Fibroblast of the conjunctiva (primary cell): ENCODE data around the gene ATP1B1.

Experiments used
- DNase-seq: peaks from one replicate; pipeline ENCODE4 v3.0.0-alpha.2; 2010; ENCODE audit warnings: low read depth

ATP1B1 gene

DNA sequence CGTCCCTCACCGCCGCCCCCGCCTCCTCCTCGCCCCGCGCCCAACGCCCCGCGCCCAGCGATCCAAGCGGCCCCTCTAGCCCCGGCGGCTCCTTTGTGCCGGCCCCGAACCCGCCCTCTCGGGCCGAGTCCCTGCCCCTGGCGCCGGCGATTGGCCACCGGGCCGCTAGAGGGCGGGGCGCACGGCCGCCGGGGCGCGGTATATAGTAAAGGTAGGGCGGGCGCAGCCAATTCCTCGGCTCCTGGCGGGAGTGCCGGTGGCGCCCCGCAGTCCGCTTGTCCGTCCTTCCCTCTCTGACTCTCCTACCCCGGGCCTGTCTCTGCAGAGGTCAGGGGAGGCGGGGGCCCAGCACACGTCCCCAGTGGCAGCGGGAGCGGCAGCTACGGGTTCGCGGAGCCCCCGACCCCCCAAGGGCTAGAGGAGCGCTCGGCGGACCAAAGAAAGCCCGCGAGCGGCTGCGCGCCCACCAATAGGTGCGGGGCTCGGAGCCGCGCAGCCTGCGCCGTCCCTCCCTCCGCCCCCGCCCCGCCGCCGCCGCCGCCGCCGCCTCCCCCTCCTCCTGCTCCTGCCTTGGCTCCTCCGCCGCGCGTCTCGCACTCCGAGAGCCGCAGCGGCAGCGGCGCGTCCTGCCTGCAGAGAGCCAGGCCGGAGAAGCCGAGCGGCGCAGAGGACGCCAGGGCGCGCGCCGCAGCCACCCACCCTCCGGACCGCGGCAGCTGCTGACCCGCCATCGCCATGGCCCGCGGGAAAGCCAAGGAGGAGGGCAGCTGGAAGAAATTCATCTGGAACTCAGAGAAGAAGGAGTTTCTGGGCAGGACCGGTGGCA, at the start of gene ATP1B1:
ATP1B1 (plus strand) TSS at position 596 of the 826 bp plus-strand sequence; CDS start at position 736, 140 bp downstream.
- DNase-seq: no peak

DNA sequence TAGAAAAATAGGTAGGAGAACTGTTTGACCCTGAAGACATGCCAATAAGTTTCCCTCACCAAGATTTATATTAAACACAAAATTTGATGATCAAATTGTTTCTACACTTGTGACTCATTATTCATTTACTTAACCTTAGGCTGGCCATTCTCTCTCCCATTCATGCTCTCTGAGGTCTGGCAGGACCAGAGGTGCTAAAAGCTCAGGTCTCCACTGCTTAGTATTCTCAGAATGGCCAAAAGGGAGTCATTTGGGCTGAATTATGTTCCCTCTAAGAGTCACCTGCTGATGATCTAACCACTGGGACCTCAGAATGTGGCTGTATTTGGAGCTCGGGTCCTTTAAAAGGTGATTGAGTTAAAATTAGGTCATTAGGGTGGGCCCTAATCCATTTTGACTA, 47.1 kb upstream of the ATP1B1 start:
- DNase-seq: no peak

DNA sequence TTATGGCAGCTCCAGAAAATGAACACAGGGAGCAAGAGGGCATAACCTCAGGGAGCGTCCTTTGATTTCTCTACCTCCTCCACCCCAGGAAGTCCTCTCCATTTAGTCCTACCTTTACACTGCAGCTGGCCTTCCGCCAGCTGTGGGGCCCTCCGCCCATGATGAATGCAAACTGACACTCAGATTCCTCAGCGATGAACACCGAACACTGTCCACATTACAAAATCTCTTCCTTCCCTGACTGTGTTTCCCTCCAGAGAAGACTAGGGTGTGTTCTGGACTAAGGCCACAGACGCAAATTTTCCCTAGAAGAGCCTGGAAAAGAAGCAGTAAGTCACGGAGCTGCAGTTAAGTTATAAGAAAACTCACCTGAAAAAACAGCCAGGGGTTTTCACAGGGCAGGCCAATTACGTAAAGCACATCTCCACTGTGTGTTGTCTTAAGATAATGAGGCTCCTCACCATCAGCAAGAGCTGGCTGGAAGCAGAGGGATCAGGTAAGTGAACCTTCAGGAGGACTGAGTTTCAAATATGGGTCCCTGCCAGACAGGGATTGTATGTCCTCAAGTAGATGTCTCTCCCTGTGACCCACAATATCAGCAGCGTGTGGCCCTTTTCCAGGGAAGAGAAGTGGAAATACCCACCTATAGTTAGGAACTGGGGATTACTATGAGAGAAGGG, 46.3 kb upstream of the ATP1B1 start:
- no peak for DNase-seq

DNA sequence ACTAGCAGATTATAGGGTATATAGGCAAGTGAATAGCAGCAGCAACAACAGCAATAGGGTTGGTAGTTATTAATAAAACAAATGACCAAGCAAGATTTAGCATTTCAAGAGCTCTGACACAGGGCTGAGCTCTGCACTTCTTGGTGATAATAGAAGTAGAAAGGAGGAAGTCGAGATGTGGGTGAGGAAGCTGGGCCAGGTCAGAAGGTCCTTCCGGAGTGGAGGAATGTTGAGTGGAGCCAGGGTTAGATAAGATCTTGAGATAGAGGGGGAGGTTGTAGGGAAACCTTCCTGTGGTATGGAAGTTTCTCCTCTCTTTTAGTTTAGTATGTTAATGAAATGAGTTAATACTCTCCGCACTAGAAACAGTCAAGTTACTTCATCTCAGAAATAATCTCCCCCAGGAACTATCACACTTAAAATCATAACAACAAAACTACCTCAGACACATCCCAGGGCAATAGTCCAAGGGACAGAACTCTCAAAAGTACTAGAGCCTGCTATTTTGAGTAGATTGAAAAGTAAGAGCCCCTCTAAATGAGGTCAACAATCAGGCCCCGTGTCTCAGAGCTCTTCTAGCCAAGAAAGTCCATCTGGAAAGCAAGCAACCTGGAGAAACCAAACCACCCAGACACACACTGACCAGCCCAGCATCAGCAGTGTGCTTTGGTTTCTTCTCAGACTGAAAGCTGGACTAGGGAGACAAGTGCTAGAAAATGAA, 45.4 kb upstream of the ATP1B1 start:
- DNase-seq: no peak

DNA sequence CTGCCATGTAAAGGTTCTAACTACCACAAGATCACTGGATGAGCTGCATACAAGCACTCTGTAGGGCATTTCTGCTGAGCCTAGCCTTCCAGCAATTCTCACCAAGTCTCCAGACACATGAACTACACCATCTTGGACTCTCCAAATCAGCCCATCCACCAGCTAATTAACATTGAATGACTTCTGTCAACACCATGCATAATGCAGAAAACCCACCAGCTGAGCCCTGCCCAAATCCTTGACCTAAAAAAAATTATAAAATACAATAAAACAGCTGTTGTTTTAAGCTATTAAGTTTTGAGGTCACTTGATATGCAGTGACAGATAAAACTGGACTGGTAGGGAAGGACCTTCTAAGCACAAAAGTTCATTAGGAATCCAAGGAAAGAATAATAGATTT, 44.3 kb upstream of the ATP1B1 start:
- no peak for DNase-seq

DNA sequence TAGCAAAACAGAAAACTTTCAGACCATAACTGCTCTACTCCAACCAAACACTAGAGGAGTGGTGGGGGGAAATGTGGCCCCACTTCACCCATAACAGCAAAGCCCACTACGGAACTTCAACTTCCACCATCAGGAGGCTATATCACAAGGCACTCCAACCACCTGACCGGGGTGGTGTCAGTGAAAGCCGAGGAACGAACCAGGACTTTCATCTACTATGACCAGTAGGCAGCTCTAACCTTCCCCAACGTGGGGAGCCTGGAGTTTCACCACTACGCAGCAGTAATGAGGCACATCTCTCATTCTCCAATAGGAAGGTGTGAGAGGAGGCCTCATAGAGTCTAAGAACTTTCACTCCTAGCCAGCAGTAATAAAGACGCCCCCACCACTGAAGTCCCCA, 42.4 kb upstream of the ATP1B1 start:
- no peak for DNase-seq

DNA sequence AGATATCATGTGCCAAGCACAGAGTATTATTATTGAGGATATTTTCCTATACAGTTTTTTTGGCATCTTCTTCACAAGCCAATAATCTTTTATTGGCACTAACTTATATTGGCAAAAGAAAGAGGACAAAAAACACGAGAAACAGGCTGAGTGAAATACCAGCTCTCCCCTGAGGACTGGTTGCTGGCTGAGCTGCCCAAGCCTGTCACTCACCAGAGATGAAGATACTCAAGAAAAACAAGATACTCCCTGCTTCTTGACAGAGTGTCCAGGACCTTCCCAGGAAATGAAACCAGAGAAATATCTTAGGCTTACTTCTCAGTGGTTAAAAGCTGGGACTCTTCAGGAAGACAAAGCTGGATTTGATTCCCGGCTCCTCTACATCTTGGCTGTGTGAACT, 35.9 kb upstream of the ATP1B1 start:
- DNase-seq: peak; percentile 16

DNA sequence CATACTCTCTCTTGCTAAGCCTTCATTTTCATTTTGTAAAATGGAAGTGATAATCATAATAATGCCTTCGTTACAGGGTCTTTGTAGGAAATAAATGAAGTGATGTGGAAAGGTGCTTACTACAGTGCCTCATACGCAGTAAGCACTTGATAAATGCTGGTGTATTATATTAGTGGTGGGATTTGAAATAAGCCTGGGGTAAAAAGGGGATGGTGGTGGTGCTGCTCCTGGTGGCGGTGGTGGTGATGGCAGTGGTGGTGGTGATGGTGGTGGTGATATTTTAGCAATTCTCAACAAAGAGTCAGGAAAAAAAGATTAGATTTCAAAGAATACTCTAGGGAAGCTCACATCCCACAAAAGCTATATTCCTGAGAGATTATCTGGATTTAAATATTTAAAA, 35.5 kb upstream of the ATP1B1 start:
- DNase-seq: no peak

DNA sequence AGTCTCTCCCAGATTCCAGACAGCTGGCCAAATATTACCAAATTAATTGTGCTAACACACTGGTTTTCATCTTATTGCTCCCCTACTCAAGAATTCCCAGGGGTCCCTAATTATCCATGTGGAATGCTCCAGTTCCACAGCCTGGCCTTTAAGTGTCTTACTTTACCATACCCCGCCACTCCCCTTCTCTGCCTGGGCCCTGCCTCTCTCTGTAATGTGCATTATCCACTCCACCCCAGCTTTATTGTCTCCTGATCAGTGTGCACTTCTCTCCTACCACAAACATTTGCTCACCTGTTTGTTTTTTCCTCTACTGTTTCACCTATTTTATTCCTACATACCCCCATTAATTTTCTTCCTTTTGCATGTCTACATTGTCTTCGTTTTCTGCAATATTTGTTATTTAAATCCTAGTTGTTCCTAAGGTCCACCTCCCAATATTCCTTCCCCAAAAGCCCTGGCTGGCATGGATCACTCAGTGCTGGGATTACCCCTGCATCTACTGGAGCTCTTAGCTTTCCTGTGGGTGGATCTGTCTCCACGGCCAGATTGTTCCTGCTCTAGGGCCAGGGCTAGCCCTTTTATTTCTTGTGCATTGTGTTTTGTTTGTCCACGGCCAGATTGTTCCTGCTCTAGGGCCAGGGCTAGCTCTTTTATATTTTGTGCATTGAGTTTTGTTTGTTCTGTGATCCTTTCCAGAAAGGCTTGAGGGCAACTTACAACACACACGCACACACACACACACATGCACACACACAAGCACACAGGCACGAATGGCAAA, 33.4 kb upstream of the ATP1B1 start:
- no peak for DNase-seq

DNA sequence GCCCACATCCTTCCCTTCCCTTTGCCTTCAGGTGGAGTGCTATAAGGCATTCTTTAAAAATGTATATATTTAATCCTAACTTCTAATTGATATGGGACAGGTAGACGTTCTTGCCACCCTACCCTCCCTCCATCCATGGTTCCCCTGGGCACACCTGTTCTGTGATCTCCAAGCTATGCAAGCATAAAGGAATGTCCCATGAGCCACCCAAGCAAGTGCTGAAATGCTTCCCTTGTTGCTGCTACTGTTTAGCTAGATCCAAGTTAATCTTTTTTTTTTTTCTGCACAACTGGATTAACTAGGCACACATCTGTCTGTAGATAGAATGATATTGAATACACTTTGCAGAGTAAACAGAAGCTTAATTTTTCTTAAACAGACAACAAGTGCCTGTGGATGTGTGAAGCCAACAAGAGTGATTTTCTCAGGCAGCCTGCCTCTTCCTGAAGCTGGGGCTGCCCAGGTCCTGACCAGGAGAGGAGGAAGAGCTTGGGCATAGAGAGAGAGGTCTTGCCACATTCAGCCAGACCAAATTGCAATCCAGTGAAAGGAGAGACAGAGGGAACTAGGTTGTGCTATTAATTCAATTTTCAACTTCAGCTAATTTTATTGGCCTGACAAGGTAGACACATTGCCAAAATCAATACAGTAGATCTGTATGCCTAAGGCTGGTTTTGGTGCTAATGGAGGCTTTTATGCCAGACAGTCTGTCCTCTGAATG, 28.2 kb upstream of the ATP1B1 start:
- DNase-seq: no peak

DNA sequence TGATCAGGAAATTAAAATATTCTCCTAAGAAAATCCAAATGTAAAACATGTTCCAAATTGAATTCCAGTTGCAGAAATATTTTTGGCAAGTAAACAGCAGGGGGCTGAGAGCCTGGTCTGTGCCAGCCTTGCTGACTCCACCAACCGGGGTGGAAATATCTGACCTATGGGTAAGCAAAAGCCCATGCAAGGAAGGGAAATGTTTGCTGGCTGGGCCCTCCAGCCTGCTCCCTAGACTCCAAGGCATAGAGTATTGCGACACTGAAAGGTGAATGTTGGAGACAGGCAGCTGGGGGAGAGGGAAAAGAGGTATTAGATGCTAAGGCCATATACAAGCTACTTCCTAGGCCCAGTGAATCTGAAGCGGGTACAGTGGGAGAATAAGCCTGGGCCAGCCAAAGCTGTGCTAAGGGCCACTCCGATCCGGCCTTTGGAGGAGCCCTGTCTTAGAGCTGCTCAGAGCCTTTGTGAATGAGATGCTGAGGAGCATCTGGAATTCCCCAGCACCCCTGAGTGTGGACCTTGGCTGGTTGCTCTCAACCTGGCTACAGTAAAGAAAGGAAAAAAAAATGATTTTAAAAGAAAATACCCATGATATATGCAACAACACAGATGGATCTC, 24.9 kb upstream of the ATP1B1 start:
- no peak for DNase-seq

DNA sequence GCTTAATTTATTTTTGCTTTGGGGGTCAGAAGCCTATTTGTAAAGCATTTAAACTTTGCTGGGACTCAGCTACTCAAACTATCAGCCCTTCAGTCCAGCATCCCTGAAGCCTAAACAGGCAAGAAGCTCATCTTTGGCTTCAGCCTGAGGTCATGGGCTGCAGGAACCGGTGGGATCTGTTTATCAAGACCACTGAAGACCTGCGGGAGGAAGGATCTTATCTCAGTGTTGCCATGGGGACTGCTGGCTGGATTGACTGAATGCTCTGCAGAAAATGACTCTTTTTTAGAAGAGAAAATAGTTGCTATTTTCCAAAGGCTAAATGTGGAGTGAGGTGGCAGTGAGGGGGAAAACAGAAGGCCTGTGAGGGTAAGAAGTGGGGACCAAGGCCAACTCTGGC, 20.6 kb upstream of the ATP1B1 start:
- no peak for DNase-seq

DNA sequence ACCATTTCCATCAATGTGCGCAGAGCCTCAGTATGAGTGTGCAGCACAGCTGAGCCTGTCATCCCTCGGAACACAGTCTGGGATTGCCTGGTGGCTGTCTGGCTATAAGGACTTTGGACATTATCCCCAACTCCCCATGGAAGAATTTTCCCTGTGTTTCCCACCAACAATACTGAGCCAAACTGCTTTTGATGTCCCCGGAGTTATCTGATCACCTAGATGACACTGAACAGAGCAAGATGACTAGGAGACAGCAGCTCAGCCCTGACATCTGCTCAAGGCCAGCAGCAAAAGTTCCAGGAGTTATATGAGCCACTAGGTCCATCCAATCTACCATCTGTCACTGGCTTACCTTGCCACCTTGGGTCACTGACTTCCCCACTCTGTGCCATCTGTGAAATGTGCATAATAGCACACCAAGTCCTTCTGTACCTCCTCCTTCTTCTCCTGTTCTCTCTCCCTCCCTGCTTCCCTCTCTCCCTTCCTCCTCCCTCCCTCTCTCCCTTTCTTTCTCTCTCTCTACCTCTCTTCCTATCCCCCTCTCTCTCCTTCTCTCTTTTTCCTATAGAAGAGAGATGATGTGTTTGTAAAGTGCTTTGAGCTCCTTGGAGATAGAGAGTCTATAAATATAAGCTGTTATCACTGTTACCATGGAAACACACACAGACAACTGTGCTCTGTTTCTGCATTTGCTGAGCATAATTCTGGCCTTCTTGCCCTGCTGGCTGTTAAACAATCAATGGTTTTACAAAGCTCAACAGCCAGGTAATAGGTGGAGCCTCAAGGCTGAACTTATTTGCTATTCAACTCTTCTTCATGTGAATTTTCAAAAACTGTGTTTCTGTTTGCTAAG, 19.7 kb upstream of the ATP1B1 start:
- DNase-seq: no peak

DNA sequence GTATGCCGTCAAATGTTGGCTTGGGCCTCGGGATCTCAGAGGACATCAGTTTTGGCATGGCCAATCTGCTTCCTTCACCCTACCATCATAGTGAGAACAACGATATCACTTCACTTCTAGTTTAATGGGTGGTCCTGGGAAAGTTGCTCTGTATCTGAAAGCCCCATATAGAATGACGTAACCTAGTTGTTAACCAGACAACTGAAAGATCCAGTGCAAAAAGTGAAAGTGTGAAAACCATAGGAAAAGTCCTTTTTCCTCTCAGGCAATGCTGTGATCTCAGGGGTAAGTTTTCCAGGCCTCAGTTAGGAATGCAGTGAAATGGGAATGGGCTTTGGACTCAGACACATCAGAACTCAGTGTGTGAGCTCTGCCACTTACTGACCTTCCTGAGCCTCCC, 18.6 kb upstream of the ATP1B1 start:
- DNase-seq: no peak

DNA sequence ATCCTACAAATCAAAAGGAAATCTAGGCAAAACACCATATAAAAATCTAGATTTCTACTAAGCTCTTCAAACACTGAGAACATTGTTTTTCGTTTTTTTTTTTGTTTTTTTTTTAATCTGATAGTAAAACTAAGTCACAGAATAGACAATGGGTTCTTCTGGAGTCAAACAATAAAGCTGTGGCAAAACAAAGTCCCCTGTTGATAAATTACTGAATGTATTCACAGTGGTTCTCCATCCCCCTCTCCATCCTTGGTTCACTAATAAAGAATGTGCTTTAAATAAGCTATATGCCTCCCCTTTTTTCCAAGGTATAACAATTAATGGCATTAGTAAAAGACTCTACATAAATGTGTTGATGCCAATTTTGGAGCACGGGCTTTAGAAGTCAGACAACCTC, 16.7 kb upstream of the ATP1B1 start:
- no peak for DNase-seq

DNA sequence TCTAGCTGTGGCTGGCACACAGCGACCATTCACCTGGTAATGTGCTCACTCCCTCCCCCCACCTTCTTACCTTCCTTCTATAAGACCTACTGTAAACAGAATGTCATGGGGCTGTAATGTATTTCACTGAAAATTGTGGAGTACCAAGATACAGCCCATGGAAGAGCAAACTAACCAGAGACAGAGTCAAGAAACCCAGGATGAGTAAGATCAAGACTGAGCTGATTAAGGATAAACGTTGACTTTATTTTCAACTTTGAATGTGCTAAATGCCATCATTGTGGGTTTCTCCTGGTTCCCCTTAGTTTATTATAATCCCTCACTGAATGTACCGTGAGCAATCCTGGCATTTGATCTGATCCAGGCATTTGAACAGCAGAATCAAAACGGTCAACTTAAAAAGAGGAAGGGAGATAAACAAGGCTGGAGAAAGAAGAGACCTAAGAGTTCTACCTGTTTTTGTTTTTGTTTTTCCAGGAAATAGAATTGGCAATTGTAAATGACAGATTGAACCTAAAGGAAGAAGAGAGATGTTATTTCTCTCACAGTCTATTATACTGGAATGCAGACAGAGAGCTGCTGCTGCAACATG, 16.1 kb upstream of the ATP1B1 start:
- no peak for DNase-seq

DNA sequence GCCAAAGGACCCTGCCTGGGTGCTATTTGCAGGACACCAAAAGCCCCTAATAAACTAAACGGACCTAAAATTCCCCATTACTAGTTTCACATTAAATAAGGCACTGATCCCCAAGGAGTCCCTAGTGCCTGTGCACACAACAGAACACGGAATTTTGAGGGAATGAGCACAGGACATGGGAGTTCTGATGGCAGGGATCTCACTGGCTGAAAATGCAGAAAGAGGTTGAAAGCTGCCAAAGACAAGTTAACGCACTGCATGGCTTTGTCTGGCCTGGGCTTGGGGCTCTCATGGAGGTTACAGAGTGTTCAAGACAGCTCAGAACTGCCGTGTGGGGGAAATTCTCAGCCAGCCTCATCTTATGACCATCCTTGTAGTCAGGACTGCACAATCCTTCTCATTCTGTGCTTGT, 15.6 kb upstream of the ATP1B1 start:
- no peak for DNase-seq

DNA sequence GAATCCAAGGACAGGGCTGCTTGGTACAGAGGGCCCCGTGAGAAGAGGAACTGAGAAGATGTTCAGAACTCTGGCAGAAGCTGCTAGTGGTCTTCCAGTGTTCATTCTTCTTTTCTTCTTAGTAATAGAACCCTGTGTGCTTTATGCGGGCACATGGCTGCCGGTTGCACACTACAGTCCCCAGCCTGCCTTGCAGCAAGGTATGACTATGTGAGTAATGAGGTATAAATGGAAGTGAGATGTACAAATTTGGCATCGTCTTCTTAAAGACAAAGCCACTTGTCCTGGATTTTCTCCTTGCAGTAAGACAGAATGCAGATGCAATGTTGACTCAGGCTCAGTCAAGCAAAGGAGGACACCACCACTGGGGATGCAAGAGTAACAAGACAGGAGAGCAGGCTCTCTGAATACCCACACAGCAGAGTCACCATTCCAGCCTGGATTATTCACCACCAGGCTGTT, 15.0 kb upstream of the ATP1B1 start:
- no peak for DNase-seq

DNA sequence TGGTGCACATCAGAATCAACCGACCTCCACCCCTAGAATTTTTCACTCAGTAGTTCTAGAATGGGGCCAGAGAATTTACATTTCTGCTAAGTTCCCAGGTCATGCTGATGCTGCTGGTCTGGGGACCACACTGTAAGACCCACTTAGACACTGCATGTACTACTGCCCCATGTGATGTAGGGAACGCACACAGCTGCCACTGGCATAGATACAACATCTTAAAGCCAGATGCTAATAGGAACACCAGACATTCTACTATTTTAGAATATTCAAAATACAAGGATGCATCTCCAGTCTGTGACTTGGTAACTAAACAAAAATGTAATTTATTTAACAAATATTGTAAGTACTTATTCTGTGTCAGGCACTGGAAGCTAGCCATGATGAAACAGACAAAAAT, 14.1 kb upstream of the ATP1B1 start:
- no peak for DNase-seq
